GM23338 (cell line): Measurements from ENCODE around the gene DCAF5.

Experiments
- CREB1 ChIP-seq: fragments of 250-450 bp; sonication (Bioruptor Pico); IDR thresholded peaks from 2 replicates; pipeline ENCODE4 v1.5.0; 2020; ENCODE audit warnings: low read depth, mild to moderate bottlenecking, moderate library complexity
- CTCF ChIP-seq, 2 experiments: fragments of 200-600 bp in 1 of 2; sonication (generic) in 1 of 2; conservative IDR thresholded peaks; 2 replicates each; pipeline versions ENCODE4 v1.5.1 to v1.6.1; 2016 to 2017; ENCODE audit warnings: antibody characterized with exemption in 2 of 2, low read depth in 2 of 2, mild to moderate bottlenecking in 2 of 2, moderate library complexity in 1 of 2
- ETS1 ChIP-seq: IDR thresholded peaks from 2 replicates; pipeline ENCODE4 v1.6.1; 2016; ENCODE audit warnings: antibody characterized with exemption
- EZH2 ChIP-seq: fragments of 200-600 bp; sonication (generic); IDR thresholded peaks from one replicate; pipeline ENCODE4 v1.8.0; 2017; ENCODE audit warnings: antibody characterized with exemption, mild to moderate bottlenecking, low read depth; ENCODE audit not compliant: unreplicated experiment
- EZH2phosphoT487 ChIP-seq: fragments of 200-600 bp; sonication (generic); IDR thresholded peaks from one replicate; pipeline ENCODE4 v1.8.1; 2018; ENCODE audit warnings: antibody characterized with exemption; ENCODE audit not compliant: unreplicated experiment
- JUNB ChIP-seq: IDR thresholded peaks from one replicate; pipeline ENCODE4 v1.6.1; 2016; ENCODE audit warnings: antibody characterized with exemption; ENCODE audit not compliant: unreplicated experiment
- NANOG ChIP-seq: IDR thresholded peaks from 2 replicates; pipeline ENCODE4 v1.6.1; 2016; ENCODE audit warnings: antibody characterized with exemption, borderline replicate concordance
- POLR2AphosphoS5 ChIP-seq: IDR thresholded peaks from 2 replicates; pipeline ENCODE4 v1.6.1; 2016; ENCODE audit warnings: antibody characterized with exemption, low read depth
- REST ChIP-seq: IDR thresholded peaks from one replicate; pipeline ENCODE4 v1.6.1; 2018; ENCODE audit warnings: antibody characterized with exemption; ENCODE audit not compliant: unreplicated experiment
- ZNF114 ChIP-seq: fragments of 250-450 bp; sonication (Bioruptor Pico); IDR thresholded peaks from 2 replicates; pipeline ENCODE4 v1.5.0; 2020; ENCODE audit warnings: mild to moderate bottlenecking, moderate library complexity

GRCh38 chr14:69153873-69154270 is 953 bp upstream of the DCAF5 start:
- TF ChIP-seq JUNB (no peak), CTCF (conservative IDR thresholded peaks at IDR 0.05; ENCODE audit: low read depth in 2 of 2) (no peak), EZH2phosphoT487 (no peak), CREB1 (CRISPR knock-in tag) (no peak), EZH2 (no peak), POLR2AphosphoS5 (no peak), ZNF114 (CRISPR knock-in tag) (no peak), NANOG (no peak), ETS1 (no peak), REST (no peak)
